H9 (cell line): ENCODE results near the gene NPHP4. TPM values are rescaled to one million over a fixed set of nuclear protein-coding genes. Genes with fewer than 3 reads are reported as not detected.

Experiments
- DNase-seq: peaks from one replicate; pipeline ENCODE4 v3.0.0-alpha.2; 2017
- H2AFZ ChIP-seq: one replicate; pipeline ENCODE4 v1.6.1; 2013; ENCODE audit warnings: mild to moderate bottlenecking, low read length, control low read depth, moderate library complexity
- H2AK5ac ChIP-seq: 2 replicates; pipeline ENCODE4 v1.6.1; 2013; ENCODE audit warnings: low read length, control low read depth, mixed read lengths; ENCODE audit not compliant: insufficient read length
- H2BK120ac ChIP-seq: one replicate; pipeline ENCODE4 v1.6.1; 2013; ENCODE audit warnings: low read depth, mild to moderate bottlenecking, low read length, control low read depth, inconsistent platforms; ENCODE audit not compliant: poor library complexity, severe bottlenecking
- H2BK12ac ChIP-seq: 2 replicates; pipeline ENCODE4 v1.6.1; 2013; ENCODE audit warnings: low read length, control low read depth, mixed read lengths, low read depth; ENCODE audit not compliant: insufficient read length
- H2BK15ac ChIP-seq: 2 replicates; pipeline ENCODE4 v1.6.1; 2013; ENCODE audit warnings: low read depth, low read length, control low read depth
- H2BK20ac ChIP-seq: one replicate; pipeline ENCODE4 v1.6.1; 2013; ENCODE audit warnings: low read depth, mild to moderate bottlenecking, low read length, control low read depth, inconsistent platforms; ENCODE audit not compliant: poor library complexity, severe bottlenecking
- H2BK5ac ChIP-seq: 2 replicates; pipeline ENCODE4 v1.6.1; 2013; ENCODE audit warnings: low read length, control low read depth, mixed read lengths; ENCODE audit not compliant: insufficient read length
- H3K14ac ChIP-seq: 2 replicates; pipeline ENCODE4 v1.6.1; 2013; ENCODE audit warnings: low read length, control low read depth; ENCODE audit not compliant: insufficient read depth
- H3K18ac ChIP-seq: 2 replicates; pipeline ENCODE4 v1.6.1; 2013; ENCODE audit warnings: low read depth, mild to moderate bottlenecking, mixed read lengths, low read length, control low read depth; ENCODE audit not compliant: insufficient read length
- H3K23ac ChIP-seq: 2 replicates; pipeline ENCODE4 v1.6.1; 2013; ENCODE audit warnings: low read length, control low read depth, mixed read lengths, low read depth; ENCODE audit not compliant: insufficient read length
- H3K23me2 ChIP-seq: 2 replicates; pipeline ENCODE4 v1.6.1; 2013; ENCODE audit warnings: low read depth, mild to moderate bottlenecking, mixed read lengths, low read length, control low read depth; ENCODE audit not compliant: insufficient read length, poor library complexity, severe bottlenecking
- H3K27ac ChIP-seq: 2 replicates; pipeline ENCODE4 v1.5.1; 2013; ENCODE audit warnings: low read length, control low read depth, mixed read lengths, low read depth; ENCODE audit not compliant: insufficient read length
- H3K27me3 ChIP-seq: 2 replicates; pipeline ENCODE4 v1.6.1; 2013; ENCODE audit warnings: low read length, control low read depth, inconsistent platforms; ENCODE audit not compliant: insufficient read depth
- H3K4ac ChIP-seq: 2 replicates; pipeline ENCODE4 v1.6.1; 2013; ENCODE audit warnings: low read depth, mild to moderate bottlenecking, control low read depth, inconsistent platforms, low read length, moderate library complexity
- H3K4me1 ChIP-seq: 2 replicates; pipeline ENCODE4 v1.6.1; 2013; ENCODE audit warnings: low read length, control low read depth, inconsistent platforms; ENCODE audit not compliant: insufficient read depth
- H3K4me2 ChIP-seq: 2 replicates; pipeline ENCODE4 v1.6.1; 2013; ENCODE audit warnings: low read length, control low read depth, mixed read lengths; ENCODE audit not compliant: insufficient read length, insufficient read depth
- H3K56ac ChIP-seq: 2 replicates; pipeline ENCODE4 v1.6.1; 2013; ENCODE audit warnings: low read depth, mild to moderate bottlenecking, mixed read lengths, low read length, control low read depth; ENCODE audit not compliant: insufficient read length
- H3K79me1 ChIP-seq: 2 replicates; pipeline ENCODE4 v1.6.1; 2013; ENCODE audit warnings: low read depth, mild to moderate bottlenecking, moderate library complexity, low read length, control low read depth, inconsistent platforms; ENCODE audit not compliant: insufficient read depth, poor library complexity, severe bottlenecking
- H3K79me2 ChIP-seq: 2 replicates; pipeline ENCODE4 v1.6.1; 2013; ENCODE audit warnings: low read length, control low read depth, inconsistent platforms; ENCODE audit not compliant: insufficient read depth
- H3K9ac ChIP-seq: 2 replicates; pipeline ENCODE4 v1.6.1; 2013; ENCODE audit warnings: low read length, control low read depth, mixed read lengths; ENCODE audit not compliant: insufficient read length; ENCODE audit errors: extremely low read depth
- H3K9me3 ChIP-seq: one replicate; pipeline ENCODE4 v1.6.1; 2013; ENCODE audit warnings: low read depth, low read length, inconsistent platforms; ENCODE audit not compliant: control insufficient read depth
- H3T11ph ChIP-seq: one replicate; pipeline ENCODE4 v1.6.1; 2013; ENCODE audit warnings: mild to moderate bottlenecking, low read length, control low read depth, inconsistent platforms
- H4K20me1 ChIP-seq: one replicate; pipeline ENCODE4 v1.6.1; 2013; ENCODE audit not compliant: control insufficient read depth, insufficient read length, insufficient read depth
- H4K5ac ChIP-seq: 2 replicates; pipeline ENCODE4 v1.6.1; 2013; ENCODE audit warnings: low read depth, mild to moderate bottlenecking, mixed read lengths, low read length, control low read depth; ENCODE audit not compliant: insufficient read length
- H4K8ac ChIP-seq: replicated peaks from 2 replicates; pipeline ENCODE4 v1.6.1; 2013; ENCODE audit warnings: low read length, control low read depth, mixed read lengths, low read depth; ENCODE audit not compliant: insufficient read length
- H4K91ac ChIP-seq: 2 replicates; pipeline ENCODE4 v1.6.1; 2013; ENCODE audit warnings: low read depth, mild to moderate bottlenecking, moderate library complexity, mixed read lengths, low read length, control low read depth; ENCODE audit not compliant: insufficient read length
- H3K27ac Mint-ChIP-seq, 3 experiments: 2 replicates in 2 of 3; 3 replicates in 1 of 3; pipeline ENCODE4 v1.8.0; 2020 to 2021; ENCODE audit warnings: mixed read lengths in 3 of 3, mild to moderate bottlenecking in 1 of 3, moderate library complexity in 1 of 3
- H3K27me3 Mint-ChIP-seq: 2 replicates; pipeline ENCODE4 v1.8.0; 2021; ENCODE audit warnings: low read depth, mild to moderate bottlenecking, moderate library complexity, mixed read lengths
- H3K36me3 Mint-ChIP-seq, 3 experiments: 2 replicates in 2 of 3; 3 replicates in 1 of 3; pipeline ENCODE4 v1.8.0; 2020 to 2021; ENCODE audit warnings: low read depth in 3 of 3, mixed read lengths in 3 of 3; ENCODE audit not compliant: insufficient read depth in 1 of 3
- H3K4me1 Mint-ChIP-seq, 2 experiments: 2 replicates each; pipeline ENCODE4 v1.8.0; 2020; ENCODE audit warnings: mixed read lengths in 2 of 2
- H3K4me3 Mint-ChIP-seq, 2 experiments: 2 replicates in 1 of 2; 3 replicates in 1 of 2; pipeline ENCODE4 v1.8.0; 2020 to 2021; ENCODE audit warnings: mild to moderate bottlenecking in 2 of 2, mixed read lengths in 2 of 2, moderate library complexity in 1 of 2
- H3K9me3 Mint-ChIP-seq, 2 experiments: 2 replicates in 1 of 2; 3 replicates in 1 of 2; pipeline ENCODE4 v1.8.0; 2020; ENCODE audit warnings: mild to moderate bottlenecking in 2 of 2, mixed read lengths in 2 of 2, moderate library complexity in 1 of 2
- WGBS: extraction: QIAGEN DNeasy Blood & Tissue Kit; methylation state at CpG from one replicate; pipeline ENCODE4 v1.1.7; 2013; ENCODE audit warnings: missing lambda C conversion rate, low lambda C conversion rate, mixed read lengths; ENCODE audit not compliant: insufficient read length; ENCODE audit errors: extremely low coverage; 5-methylcytosine and 5-hydroxymethylcytosine counted together
- total RNA-seq: library from RNA; stranded (reverse); gene quantifications from 2 replicates; pipeline ENCODE4 v1.2.1, GENCODE V29; 2021
- TF ChIP-seq, protein P1 (sequence below): fragments of 200-600 bp; sonication (generic); conservative IDR thresholded peaks from 3 replicates; pipeline ENCODE4 v1.8.0; 2021; ENCODE audit warnings: antibody characterized with exemption, mild to moderate bottlenecking

Gene NPHP4
- total RNA-seq, 1 experiment from 2014 or later = 17.6 TPM

DNA sequence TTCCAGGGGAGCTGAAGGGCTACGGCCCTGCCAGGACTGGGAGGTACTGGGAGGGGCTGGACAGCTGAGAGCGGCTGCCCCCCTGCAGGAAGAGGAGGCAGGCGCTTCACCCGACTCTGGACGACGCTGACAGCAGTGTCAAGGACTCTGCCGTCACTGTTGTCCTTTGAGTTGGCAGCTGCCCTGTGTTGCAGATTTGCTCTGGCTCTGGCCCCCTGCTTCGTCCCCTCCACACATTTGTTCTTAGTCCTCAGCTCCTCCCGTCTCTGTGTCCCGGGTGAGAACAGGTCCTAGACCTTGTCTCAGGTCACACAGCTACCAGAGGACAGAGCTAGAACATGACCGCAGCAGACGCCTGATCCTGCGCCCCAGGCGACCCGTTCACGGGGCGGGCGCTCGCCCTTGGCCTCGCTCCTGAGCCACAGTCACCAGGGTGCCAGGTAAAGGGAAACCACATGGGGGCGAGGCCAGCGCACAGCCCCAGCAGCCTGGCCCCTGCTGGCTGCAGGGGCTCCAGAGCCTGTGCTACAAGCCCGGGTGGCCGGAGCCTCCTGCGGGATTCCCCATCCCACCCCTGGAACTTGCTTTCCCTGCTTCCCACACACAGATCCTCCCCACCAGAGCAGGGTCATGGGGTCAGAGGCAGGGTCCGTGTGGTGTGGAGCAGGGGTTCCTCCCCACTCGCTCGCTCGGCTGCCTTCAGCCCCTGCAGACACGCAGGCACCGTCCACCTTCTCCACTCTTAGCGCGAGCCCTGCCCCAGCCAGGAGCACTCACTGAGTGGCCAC lies 10.7 kb upstream of the NPHP4 start:
- H3K4me1 Mint-ChIP-seq = peaks cover 26 to 47% of the 10 kb centered on the region in 2 experiments

More for the DNA sequence above, 10.7 kb upstream of the NPHP4 start:
- no peak overlapping the region for H3K23ac ChIP-seq
- H2BK15ac ChIP-seq = no peak overlapping the region
- Mint-ChIP-seq H3K36me3 (no peaks in the 10 kb centered on the region), H3K4me3 (peak overlapping the region in 1 of 2 experiments; percentile 50; a peak in 2 of 5 replicates), H3K27me3 (peaks cover 34% of the 10 kb centered on the region), H3K27ac (peak overlapping the region in 1 of 3 experiments; percentile 51; a peak in 3 of 7 replicates), H3K9me3 (no peaks in the 10 kb centered on the region)
- H3K4me1 ChIP-seq = no peaks in the 10 kb centered on the region
- H2BK20ac ChIP-seq = no peak overlapping the region
- no peak overlapping the region for H4K5ac ChIP-seq
- no peak overlapping the region for H2BK120ac ChIP-seq
- no peak overlapping the region for H3K4ac ChIP-seq
- H3K27me3 ChIP-seq = no peaks in the 10 kb centered on the region
- WGBS = no CpG with 5 or more reads among the region's 33 CpGs
- 0 out of 2 replicates have a peak overlapping the region, but pooled peaks have one; percentile 46 for H3K14ac ChIP-seq
- H3K9me3 ChIP-seq = no peaks in the 10 kb centered on the region
- H4K20me1 ChIP-seq = no peaks in the 10 kb centered on the region
- H2BK5ac ChIP-seq = no peak overlapping the region
- H3K79me1 ChIP-seq = no peaks in the 10 kb centered on the region
- TF ChIP-seq, protein P1, sequence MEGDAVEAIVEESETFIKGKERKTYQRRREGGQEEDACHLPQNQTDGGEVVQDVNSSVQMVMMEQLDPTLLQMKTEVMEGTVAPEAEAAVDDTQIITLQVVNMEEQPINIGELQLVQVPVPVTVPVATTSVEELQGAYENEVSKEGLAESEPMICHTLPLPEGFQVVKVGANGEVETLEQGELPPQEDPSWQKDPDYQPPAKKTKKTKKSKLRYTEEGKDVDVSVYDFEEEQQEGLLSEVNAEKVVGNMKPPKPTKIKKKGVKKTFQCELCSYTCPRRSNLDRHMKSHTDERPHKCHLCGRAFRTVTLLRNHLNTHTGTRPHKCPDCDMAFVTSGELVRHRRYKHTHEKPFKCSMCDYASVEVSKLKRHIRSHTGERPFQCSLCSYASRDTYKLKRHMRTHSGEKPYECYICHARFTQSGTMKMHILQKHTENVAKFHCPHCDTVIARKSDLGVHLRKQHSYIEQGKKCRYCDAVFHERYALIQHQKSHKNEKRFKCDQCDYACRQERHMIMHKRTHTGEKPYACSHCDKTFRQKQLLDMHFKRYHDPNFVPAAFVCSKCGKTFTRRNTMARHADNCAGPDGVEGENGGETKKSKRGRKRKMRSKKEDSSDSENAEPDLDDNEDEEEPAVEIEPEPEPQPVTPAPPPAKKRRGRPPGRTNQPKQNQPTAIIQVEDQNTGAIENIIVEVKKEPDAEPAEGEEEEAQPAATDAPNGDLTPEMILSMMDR = no peak; the same call in 2 of the 3 replicates
- H3K18ac ChIP-seq = no peak overlapping the region
- no peak overlapping the region for H2AK5ac ChIP-seq
- H4K91ac ChIP-seq = no peak overlapping the region
- H3T11ph ChIP-seq = no peak overlapping the region
- no peak overlapping the region for H3K9ac ChIP-seq
- no peak for DNase-seq
- no peak overlapping the region for H3K27ac ChIP-seq
- H2AFZ ChIP-seq = no peak overlapping the region
- H2BK12ac ChIP-seq = no peak overlapping the region
- H4K8ac ChIP-seq = no peak overlapping the region
- H3K23me2 ChIP-seq = no peaks in the 10 kb centered on the region
- no peak overlapping the region for H3K4me2 ChIP-seq
- H3K79me2 ChIP-seq = no peaks in the 10 kb centered on the region
- H3K56ac ChIP-seq = no peak overlapping the region
